Spleen (tissue), 11 donors: ENCODE results near the gene ABCA7. TPM values are rescaled to one million over a fixed set of nuclear protein-coding genes. Genes with fewer than 3 reads are reported as not detected.

Experiments
- DNase-seq: peaks from one replicate; pipeline ENCODE4 v3.0.0-alpha.2; 2020
- H3K27ac ChIP-seq, 8 donors: fragments of 200-600 bp; sonication (generic) in 7 of 8; 1 replicate in 4 of 8; 2 replicates in 4 of 8; pipeline versions ENCODE4 v1.5.0 to v1.8.0; 2016 to 2021; ENCODE audit warnings: inconsistent platforms in 4 of 8, mild to moderate bottlenecking in 4 of 8, moderate library complexity in 1 of 8
- H3K27me3 ChIP-seq, 7 donors: fragments of 200-600 bp; sonication (generic) in 6 of 7; replicated peaks in 1 of 7; 1 replicate in 4 of 7; 2 replicates in 3 of 7; pipeline versions ENCODE4 v1.5.0 to v1.8.0; 2016 to 2021; ENCODE audit warnings: inconsistent platforms in 3 of 7, mild to moderate bottlenecking in 1 of 7
- H3K36me3 ChIP-seq, 6 donors: fragments of 200-600 bp; sonication (generic) in 5 of 6; 1 replicate in 4 of 6; 2 replicates in 2 of 6; pipeline versions ENCODE4 v1.5.0 to v1.8.0; 2016 to 2021; ENCODE audit warnings: inconsistent platforms in 2 of 6
- H3K4me1 ChIP-seq, 6 donors: fragments of 200-600 bp; sonication (generic) in 5 of 6; 1 replicate in 3 of 6; 2 replicates in 3 of 6; pipeline versions ENCODE4 v1.5.0 to v1.8.0; 2016 to 2021; ENCODE audit warnings: inconsistent platforms in 3 of 6
- H3K4me3 ChIP-seq, 8 donors: fragments of 200-600 bp; sonication (generic) in 7 of 8; 1 replicate in 4 of 8; 2 replicates in 4 of 8; pipeline versions ENCODE4 v1.5.0 to v1.8.0; 2016 to 2021; ENCODE audit warnings: inconsistent platforms in 4 of 8, mild to moderate bottlenecking in 4 of 8, moderate library complexity in 2 of 8
- H3K9me3 ChIP-seq, 8 donors: fragments of 200-600 bp; sonication (generic) in 7 of 8; 1 replicate in 4 of 8; 2 replicates in 4 of 8; pipeline versions ENCODE4 v1.5.0 to v1.8.0; 2016 to 2021; ENCODE audit warnings: inconsistent platforms in 4 of 8
- POLR2A ChIP-seq, 3 donors: fragments of 450-650 bp; IDR thresholded peaks; one replicate each; pipeline ENCODE4 v1.5.1; 2017; ENCODE audit warnings: antibody characterized with exemption in 3 of 3, mild to moderate bottlenecking in 1 of 3
- POLR2AphosphoS5 ChIP-seq, 3 donors: sonication (generic); formaldehyde crosslinking; IDR thresholded peaks; one replicate each; pipeline ENCODE4 v1.5.1; 2017; ENCODE audit warnings: antibody characterized with exemption in 3 of 3
- WGBS, 5 donors: extraction: QIAGEN DNeasy Blood & Tissue Kit in 3 of 5; methylation state at CpG; one replicate each; pipeline versions ENCODE4 v1.1.5 to v1.1.7; 2013 to 2018; 5-methylcytosine and 5-hydroxymethylcytosine counted together
- intact Hi-C: fragments of 100-400 bp; cut with DNase I; formaldehyde crosslinking; loops from one replicate; pipeline ENCODE4 v1.15.0; 2023; ENCODE audit warnings: low total_unique reads
- polyA plus RNA-seq, 3 donors: library from polyadenylated mRNA; stranded (reverse); fragments of 200-250 nt; gene quantifications; one replicate each; pipeline ENCODE4 v1.2.1, GENCODE V29; 2013
- total RNA-seq, 7 donors: library from RNA; depleted of rRNA in 3 of 7; stranded (reverse); fragments of >200 nt in 3 of 7; fragmentation: NEBNext Ultra II Directional in 4 of 7; extraction: Animal tissue kit (Norgen Biotek cat#: 25700) in 4 of 7; gene quantifications; one replicate each; pipeline versions ENCODE4 v1.1.0 to v1.2.1, GENCODE V29; 2016 to 2021
- TF ChIP-seq, protein P1 (sequence below), 11 experiments: fragments of 200-600 bp in 7 of 11; fragments of 450-650 bp in 4 of 11; sonication (generic) in 4 of 11; IDR thresholded peaks in 8 of 11; conservative IDR thresholded peaks in 3 of 11; 1 replicate in 7 of 11; 2 replicates in 4 of 11; pipeline versions ENCODE4 v1.4.0 to v1.8.0; 2016 to 2021; ENCODE audit warnings: antibody characterized with exemption in 11 of 11, inconsistent platforms in 4 of 11, mild to moderate bottlenecking in 1 of 11
- donor health status: healthy with polysubstance abuse.
- donor health status: DM: no; HTN: no; CAD: no; lungs with moderate emphysema.
- donor health status: DM: no; HTN: no; CAD: no.
- donor health status: Bipolar disorder and iron deficiency.
- donor health status: healthy.
- donor health status: DM: no; HTN: no; CAD: no.
- donor health status: DM: yes; HTN: yes; CAD: no.

ABCA7 gene
- total and polyA plus RNA-seq, 10 donors: 64.6 to 197 (median 102) TPM

DNA sequence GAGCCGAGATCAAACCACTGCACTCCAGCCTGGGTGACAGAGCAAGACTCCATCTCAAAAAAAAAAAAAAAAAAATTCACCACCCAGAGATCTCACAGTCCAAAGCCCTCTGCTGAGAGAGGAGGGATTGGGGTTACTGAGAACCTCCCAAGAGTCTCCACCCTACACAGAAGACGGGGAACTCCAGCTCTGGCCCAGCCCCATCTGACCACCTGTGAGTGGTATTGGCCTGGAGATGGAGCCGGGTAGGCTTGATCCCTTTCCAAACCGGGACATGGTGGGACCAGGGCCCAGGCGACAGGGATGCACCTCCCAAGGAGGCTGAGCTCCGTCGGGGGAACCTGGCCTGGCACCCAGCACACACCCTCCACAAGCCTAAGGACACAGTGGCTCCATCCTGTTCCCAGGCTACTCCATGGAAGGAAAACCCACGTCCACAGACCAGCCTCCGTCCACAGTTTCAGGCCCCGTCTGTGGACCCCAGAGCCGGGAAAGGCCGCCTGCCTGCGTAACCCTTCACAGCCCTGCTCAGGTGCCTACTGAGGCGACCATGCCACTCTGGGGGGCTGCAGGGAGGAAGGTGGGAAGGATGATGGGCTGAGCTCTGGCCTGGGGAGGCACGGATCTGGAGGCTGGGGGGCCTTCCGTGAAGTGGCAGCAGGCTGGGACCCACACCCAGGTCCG is 20.8 kb upstream of the ABCA7 start:
- intact Hi-C loops: no loop called here
- TF ChIP-seq, protein P1, sequence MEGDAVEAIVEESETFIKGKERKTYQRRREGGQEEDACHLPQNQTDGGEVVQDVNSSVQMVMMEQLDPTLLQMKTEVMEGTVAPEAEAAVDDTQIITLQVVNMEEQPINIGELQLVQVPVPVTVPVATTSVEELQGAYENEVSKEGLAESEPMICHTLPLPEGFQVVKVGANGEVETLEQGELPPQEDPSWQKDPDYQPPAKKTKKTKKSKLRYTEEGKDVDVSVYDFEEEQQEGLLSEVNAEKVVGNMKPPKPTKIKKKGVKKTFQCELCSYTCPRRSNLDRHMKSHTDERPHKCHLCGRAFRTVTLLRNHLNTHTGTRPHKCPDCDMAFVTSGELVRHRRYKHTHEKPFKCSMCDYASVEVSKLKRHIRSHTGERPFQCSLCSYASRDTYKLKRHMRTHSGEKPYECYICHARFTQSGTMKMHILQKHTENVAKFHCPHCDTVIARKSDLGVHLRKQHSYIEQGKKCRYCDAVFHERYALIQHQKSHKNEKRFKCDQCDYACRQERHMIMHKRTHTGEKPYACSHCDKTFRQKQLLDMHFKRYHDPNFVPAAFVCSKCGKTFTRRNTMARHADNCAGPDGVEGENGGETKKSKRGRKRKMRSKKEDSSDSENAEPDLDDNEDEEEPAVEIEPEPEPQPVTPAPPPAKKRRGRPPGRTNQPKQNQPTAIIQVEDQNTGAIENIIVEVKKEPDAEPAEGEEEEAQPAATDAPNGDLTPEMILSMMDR (IDR thresholded peaks at IDR 0.05 in 8 of 11, conservative IDR thresholded peaks at IDR 0.05 in 3 of 11): no peak
- TF ChIP-seq POLR2AphosphoS5 (IDR thresholded peaks at IDR 0.05): peak in 1 of 3 donors; percentile 20
- WGBS, 5 donors: 56 to 75% (median 69%) methylated on average over 11 to 17 of the region's 17 CpGs

DNA sequence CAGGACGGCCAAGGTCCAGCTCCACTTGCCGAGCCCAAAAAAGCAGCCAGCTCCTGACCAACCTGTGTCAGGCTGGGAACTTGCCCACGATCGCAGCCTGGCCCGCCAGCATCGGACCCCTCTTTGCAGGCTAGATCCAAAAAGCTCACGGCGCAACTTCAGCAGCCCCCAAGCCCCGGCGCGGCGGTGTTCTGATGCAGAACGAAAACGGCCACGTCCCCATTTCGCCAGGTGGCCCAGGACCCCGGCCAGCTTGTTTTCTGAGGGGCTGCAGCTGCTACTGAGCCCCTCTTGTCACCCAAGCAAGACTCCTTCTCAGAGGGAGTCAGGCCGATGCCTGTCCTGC is 20.3 kb upstream of the ABCA7 start:
- Histone ChIP-seq H3K36me3 (peaks cover 0 to 38% (median 5%) of the 10 kb centered on the region in 6 donors), H3K27ac (peak overlapping the region in 6 of 8 donors; percentile 93 to 98 (median 96)), H3K4me3 (peak overlapping the region; percentile 61 to 91 (median 82)), H3K9me3 (no peaks in the 10 kb centered on the region), H3K27me3 (no peaks in the 10 kb centered on the region), H3K4me1 (peaks cover 55 to 87% (median 75%) of the 10 kb centered on the region in 6 donors)
- 40 to 68% (median 65%) methylated on average over 1 to 18 of the region's 18 CpGs for WGBS, 5 donors
- intact Hi-C loops: no loop called here
- peak; percentile 86 for DNase-seq
- peak in 1 of 3 donors; percentile 1 for TF ChIP-seq POLR2AphosphoS5 (IDR thresholded peaks at IDR 0.05)
- no peak for TF ChIP-seq POLR2A (IDR thresholded peaks at IDR 0.05)
- TF ChIP-seq, protein P1 (IDR thresholded peaks at IDR 0.05 in 8 of 11, conservative IDR thresholded peaks at IDR 0.05 in 3 of 11): no peak

More for the DNA sequence above, 20.8 kb upstream of the ABCA7 start:
- Histone ChIP-seq H3K36me3 (peaks cover 0 to 43% (median 9%) of the 10 kb centered on the region in 6 donors), H3K27me3 (no peaks in the 10 kb centered on the region), H3K4me1 (peaks cover 58 to 92% (median 80%) of the 10 kb centered on the region in 6 donors), H3K27ac (peak overlapping the region in 6 of 8 donors; percentile 93 to 98 (median 96)), H3K9me3 (no peaks in the 10 kb centered on the region), H3K4me3 (peak overlapping the region; percentile 61 to 91 (median 82))
- DNase-seq: peak; percentile 78

DNA sequence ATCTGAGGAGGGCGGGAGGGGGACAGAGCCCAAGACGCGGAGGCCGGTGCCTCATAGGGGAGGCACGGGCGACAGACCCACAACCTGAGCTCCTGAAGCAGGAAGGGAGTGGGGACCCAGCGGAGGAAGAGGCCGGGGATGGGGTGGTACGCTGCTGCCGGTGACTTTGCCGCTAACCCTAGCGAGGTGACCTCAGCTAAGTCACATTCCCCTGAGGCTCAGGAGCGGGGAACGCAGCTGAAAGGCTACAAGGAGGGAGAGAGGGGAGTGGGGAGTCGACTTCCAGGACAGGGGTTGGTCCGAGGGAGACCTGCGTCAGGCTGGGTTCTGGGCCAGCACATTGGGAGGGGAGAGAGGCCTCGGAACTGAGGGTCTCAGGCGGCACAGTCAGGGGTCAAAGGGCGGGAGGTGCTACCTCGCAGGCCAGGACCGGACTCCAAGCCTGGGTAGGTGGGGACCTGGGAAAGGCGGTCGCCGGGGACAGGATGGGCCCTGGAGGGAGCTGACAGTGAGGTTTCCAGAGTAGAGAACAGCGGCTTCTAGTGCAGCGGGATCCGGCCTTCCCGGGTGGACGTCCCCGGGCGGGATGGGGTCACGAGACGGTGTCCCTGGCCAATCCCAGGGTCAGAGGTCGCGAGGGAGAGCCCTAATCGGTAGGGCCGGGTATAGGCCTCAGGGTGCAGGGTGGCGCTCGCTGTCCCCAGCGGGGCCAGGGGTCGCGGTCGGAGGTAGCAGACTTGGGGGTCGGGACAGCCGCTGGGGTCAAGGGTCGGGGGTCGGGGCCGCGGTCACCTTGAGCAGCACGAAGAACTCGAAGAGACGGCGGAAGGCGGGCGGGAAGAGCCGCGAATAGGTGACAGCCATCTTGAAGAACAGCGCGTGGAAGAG is 19.7 kb upstream of the ABCA7 start:
- TF ChIP-seq POLR2AphosphoS5 (IDR thresholded peaks at IDR 0.05): no peak
- TF ChIP-seq, protein P1 (IDR thresholded peaks at IDR 0.05 in 8 of 11, conservative IDR thresholded peaks at IDR 0.05 in 3 of 11): no peak
- TF ChIP-seq POLR2A (IDR thresholded peaks at IDR 0.05): no peak
- Histone ChIP-seq H3K9me3 (no peaks in the 10 kb centered on the region), H3K36me3 (peaks cover 0 to 32% (median under 1%) of the 10 kb centered on the region in 6 donors), H3K27ac (peak overlapping the region; percentile 80 to 98 (median 96)), H3K4me1 (peaks cover 49 to 87% (median 69%) of the 10 kb centered on the region in 6 donors), H3K4me3 (peak overlapping the region; percentile 61 to 91 (median 82)), H3K27me3 (no peaks in the 10 kb centered on the region)
- peak; percentile 91 for DNase-seq
- WGBS, 5 donors: 0 to 2% (median 1%) methylated on average over 44 to 60 of the region's 60 CpGs
- intact Hi-C loops: loop anchor here (10.0 kb wide), 1 partner anchor 55 kb away; no protein-coding TSS in a partner anchor
